Testis (tissue), 3 donors: ENCODE measurements around the gene KIF21B. TPM values are rescaled to one million over a fixed set of nuclear protein-coding genes. Genes with fewer than 3 reads are reported as not detected.

ENCODE experiments used
- DNase-seq: peaks from one replicate; pipeline ENCODE4 v3.0.0-alpha.2; 2019
- H3K27ac ChIP-seq, 2 donors: fragments of 200-600 bp; sonication (generic); one replicate each; pipeline ENCODE4 v1.5.1; 2019
- H3K27me3 ChIP-seq: fragments of 200-600 bp; sonication (generic); one replicate; pipeline ENCODE4 v1.5.1; 2019
- H3K36me3 ChIP-seq: fragments of 200-600 bp; sonication (generic); one replicate; pipeline ENCODE4 v1.5.1; 2017; ENCODE audit warnings: low read depth; ENCODE audit errors: missing control alignments
- H3K4me1 ChIP-seq: fragments of 200-600 bp; sonication (generic); one replicate; pipeline ENCODE4 v1.5.1; 2019
- H3K4me3 ChIP-seq, 2 donors: fragments of 200-600 bp; sonication (generic); one replicate each; pipeline ENCODE4 v1.5.1; 2017 to 2019
- H3K9me3 ChIP-seq: fragments of 200-600 bp; sonication (generic); one replicate; pipeline ENCODE4 v1.5.1; 2017
- POLR2A ChIP-seq: fragments of 450-650 bp; IDR thresholded peaks from one replicate; pipeline ENCODE4 v1.6.1; 2017; ENCODE audit warnings: antibody characterized with exemption, mild to moderate bottlenecking, moderate library complexity
- WGBS, 2 donors: methylation state at CpG; one replicate each; pipeline ENCODE4 v1.1.5; 2018; 5-methylcytosine and 5-hydroxymethylcytosine counted together
- intact Hi-C: fragments of 100-400 bp; cut with DNase I; formaldehyde crosslinking; loops from one replicate; pipeline ENCODE4 v1.15.1; 2023; ENCODE audit warnings: low total_unique reads
- polyA plus RNA-seq: library from polyadenylated mRNA; stranded (reverse); fragments of 350-450 nt; fragmentation: Illumina TruSeq; extraction: RNeasy Lipid Tissue Mini Kit (QIAGEN cat#74804); gene quantifications from one replicate; pipeline ENCODE4 v1.2.3, GENCODE V29; 2014; ENCODE audit warnings: low read depth, low replicate concordance; ENCODE audit not compliant: insufficient read depth
- total RNA-seq, 2 donors: library from RNA; depleted of rRNA; stranded (reverse); fragments of >200 nt; gene quantifications; one replicate each; pipeline ENCODE4 v1.2.3, GENCODE V29; 2016
- TF ChIP-seq, protein P1 (sequence below), 3 experiments: fragments of 450-650 bp in 2 of 3; fragments of 200-600 bp in 1 of 3; sonication (generic) in 1 of 3; IDR thresholded peaks; one replicate each; pipeline ENCODE4 v1.5.1; 2016 to 2019; ENCODE audit warnings: antibody characterized with exemption in 3 of 3, mild to moderate bottlenecking in 2 of 3, moderate library complexity in 1 of 3

KIF21B gene
- total and polyA plus RNA-seq, 3 donors from 2014 or later = 23.3 to 32.7 (median 32.3) TPM

- peaks cover 11% of the 10 kb centered on the region for H3K4me1 ChIP-seq
- H3K27ac ChIP-seq = no peak overlapping the region
- intact Hi-C loops = no loop called here
Measured at GRCh38 chr1:201026234-201026633, 2.7 kb upstream of the KIF21B start.

GRCh38 chr1:201025571-201026002 is 2.1 kb upstream of the KIF21B start:
- 73 to 86% methylated on average over 6 to 7 of the region's 7 CpGs for WGBS, 2 donors
- Histone ChIP-seq H3K4me3 (no peak overlapping the region), H3K4me1 (peaks cover 11% of the 10 kb centered on the region), H3K27ac (no peak overlapping the region), H3K9me3 (no peaks in the 10 kb centered on the region), H3K27me3 (no peaks in the 10 kb centered on the region), H3K36me3 (no peaks in the 10 kb centered on the region)
- TF ChIP-seq, protein P1, sequence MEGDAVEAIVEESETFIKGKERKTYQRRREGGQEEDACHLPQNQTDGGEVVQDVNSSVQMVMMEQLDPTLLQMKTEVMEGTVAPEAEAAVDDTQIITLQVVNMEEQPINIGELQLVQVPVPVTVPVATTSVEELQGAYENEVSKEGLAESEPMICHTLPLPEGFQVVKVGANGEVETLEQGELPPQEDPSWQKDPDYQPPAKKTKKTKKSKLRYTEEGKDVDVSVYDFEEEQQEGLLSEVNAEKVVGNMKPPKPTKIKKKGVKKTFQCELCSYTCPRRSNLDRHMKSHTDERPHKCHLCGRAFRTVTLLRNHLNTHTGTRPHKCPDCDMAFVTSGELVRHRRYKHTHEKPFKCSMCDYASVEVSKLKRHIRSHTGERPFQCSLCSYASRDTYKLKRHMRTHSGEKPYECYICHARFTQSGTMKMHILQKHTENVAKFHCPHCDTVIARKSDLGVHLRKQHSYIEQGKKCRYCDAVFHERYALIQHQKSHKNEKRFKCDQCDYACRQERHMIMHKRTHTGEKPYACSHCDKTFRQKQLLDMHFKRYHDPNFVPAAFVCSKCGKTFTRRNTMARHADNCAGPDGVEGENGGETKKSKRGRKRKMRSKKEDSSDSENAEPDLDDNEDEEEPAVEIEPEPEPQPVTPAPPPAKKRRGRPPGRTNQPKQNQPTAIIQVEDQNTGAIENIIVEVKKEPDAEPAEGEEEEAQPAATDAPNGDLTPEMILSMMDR (IDR thresholded peaks at IDR 0.05) = no peak
- TF ChIP-seq POLR2A = no peak
- intact Hi-C loops = no loop called here
- DNase-seq = no peak

More at GRCh38 chr1:201026234-201026633, 2.7 kb upstream of the KIF21B start:
- WGBS, 2 donors = 62 to 91% methylated on average over 3 of the region's 3 CpGs
- Histone ChIP-seq H3K9me3 (no peaks in the 10 kb centered on the region), H3K4me3 (no peak overlapping the region), H3K27me3 (no peaks in the 10 kb centered on the region), H3K36me3 (no peaks in the 10 kb centered on the region)
- TF ChIP-seq, protein P1 (IDR thresholded peaks at IDR 0.05) = no peak
- no peak for TF ChIP-seq POLR2A
- DNase-seq = no peak

- no peak overlapping the region for H3K4me3 ChIP-seq
- TF ChIP-seq POLR2A = no peak
- TF ChIP-seq, protein P1 (IDR thresholded peaks at IDR 0.05) = no peak
- intact Hi-C loops = no loop called here
- H3K27me3 ChIP-seq = no peaks in the 10 kb centered on the region
- H3K27ac ChIP-seq = no peak overlapping the region
- no peaks in the 10 kb centered on the region for H3K36me3 ChIP-seq
- no peaks in the 10 kb centered on the region for H3K9me3 ChIP-seq
- no peak for DNase-seq
- 88 to 100% methylated on average over 2 of the region's 2 CpGs for WGBS, 2 donors
- peaks cover 11% of the 10 kb centered on the region for H3K4me1 ChIP-seq
Measured at GRCh38 chr1:201024625-201024998, 1.1 kb upstream of the KIF21B start.

GRCh38 chr1:201023920-201024624 is 558 bp upstream of the KIF21B start:
- H3K4me3 ChIP-seq = peak overlapping the region; percentile 15 to 56
- H3K36me3 ChIP-seq = no peaks in the 10 kb centered on the region
- intact Hi-C loops = no loop called here
- H3K27ac ChIP-seq = no peak overlapping the region
- DNase-seq = no peak
- no peaks in the 10 kb centered on the region for H3K9me3 ChIP-seq
- no peaks in the 10 kb centered on the region for H3K27me3 ChIP-seq
- H3K4me1 ChIP-seq = peaks cover 11% of the 10 kb centered on the region
- no peak for TF ChIP-seq POLR2A
- TF ChIP-seq, protein P1 (IDR thresholded peaks at IDR 0.05) = no peak
- WGBS, 2 donors = 29 to 39% methylated on average over 17 of the region's 17 CpGs
